ENCODE data around the gene RNF123. TPM values are rescaled to one million over a fixed set of nuclear protein-coding genes. Genes with fewer than 3 reads are reported as not detected.

Gene RNF123
- total and polyA plus RNA-seq, 10 of the 15 experiments (the other 5 are each of a cell fraction or from before 2014, with no cell fraction given), result 4.2 to 31.5 (median 17.6) TPM

- TF ChIP-seq ELK1 (IDR thresholded peaks at IDR 0.05; ENCODE audit: low read depth, low read length) (no peak), CREB1 (IDR thresholded peaks at IDR 0.05; ENCODE audit: low read depth) (no peak), RAD21 (IDR thresholded peaks at IDR 0.05; ENCODE audit: insufficient read depth, low read depth, low read length) (no peak)
These were observed 40.7 kb downstream of the RNF123 start (continued) for GRCh38 chr3:49729966-49730609.

GRCh38 chr3:49732597-49732996 is 43.2 kb downstream of the RNF123 start:
- ChIA-PET POLR2A (no interaction called here), CTCF (no interaction called here), RAD21 (ENCODE audit: unreplicated experiment) (no interaction called here), SMC1A (ENCODE audit: uncharacterized antibody, unreplicated experiment) (no interaction called here)
- no TSS peak for BruUV-seq (replicated peaks)
- H3K27ac ChIP-seq (ENCODE audit: control insufficient read depth, insufficient read depth), result no peak overlapping the region
- WGBS (ENCODE audit: insufficient coverage, insufficient replicate concordance, low lambda C conversion rate, missing lambda C conversion rate), result 85% methylated on average over 11 of the region's 11 CpGs
- intact Hi-C loops (cut with micrococcal nuclease; ENCODE audit: unreplicated experiment) (no loop called here), in situ Hi-C loops (cut with MboI) (no loop called here)
- DNase-seq (ENCODE audit: low read depth, low spot score) (no peak), ATAC-seq (no peak), FAIRE-seq (no peak)
- H3K4me2 ChIP-seq (ENCODE audit: control insufficient read depth, insufficient read depth), result no peak overlapping the region
- no peak overlapping the region for H2AFZ ChIP-seq (ENCODE audit: control insufficient read depth, low read depth, low read length)
- no peak overlapping the region for H3K9ac ChIP-seq (ENCODE audit: control insufficient read depth, insufficient read depth, low read length)
- TF ChIP-seq ELK1 (IDR thresholded peaks at IDR 0.05; ENCODE audit: low read depth, low read length) (no peak), EZH2 (IDR thresholded peaks at IDR 0.05; ENCODE audit: borderline replicate concordance, control insufficient read depth, low read depth, low read length) (no peak), RB1 (IDR thresholded peaks at IDR 0.05; ENCODE audit: borderline replicate concordance) (no peak), RFX5 (IDR thresholded peaks at IDR 0.05; ENCODE audit: low read depth, low read length) (no peak)
- H3K9me3 ChIP-seq (replicated peaks; ENCODE audit: control insufficient read depth, insufficient read depth, low read length), result no peaks in the 10 kb centered on the region
- no peaks in the 10 kb centered on the region for H3K79me2 ChIP-seq (ENCODE audit: control insufficient read depth, insufficient read depth, low read length)
- no peaks in the 10 kb centered on the region for H3K4me1 ChIP-seq (ENCODE audit: control insufficient read depth, insufficient read depth, low read length)
- H3K36me3 ChIP-seq (ENCODE audit: control insufficient read depth in 2 of 2, insufficient read depth in 2 of 2, low read length in 1 of 2), result peaks cover 9 to 10% of the 10 kb centered on the region in 2 experiments; a peak in 3 of 4 replicates
- H4K20me1 ChIP-seq (ENCODE audit: control insufficient read depth, insufficient read depth), result no peaks in the 10 kb centered on the region
- no peak overlapping the region for H3K4me3 ChIP-seq
- no peaks in the 10 kb centered on the region for H3K27me3 ChIP-seq (replicated peaks in 1 of 2; ENCODE audit: control insufficient read depth in 2 of 2, insufficient read depth in 2 of 2, low read length in 1 of 2)
